GM19455 (cell line): ENCODE results near the gene TFEC.
"Not testable (repeated sequence)": the region's sequence is repeated elsewhere in the genome, so short reads cannot be mapped to it uniquely, and the experiment has no call there.

Experiments used
- ATAC-seq: cut with Tn5 transposase; IDR thresholded peaks from one replicate; pipeline ENCODE4 v1.9.1; 2021; ENCODE audit not compliant: unreplicated experiment

Gene TFEC, protein sequence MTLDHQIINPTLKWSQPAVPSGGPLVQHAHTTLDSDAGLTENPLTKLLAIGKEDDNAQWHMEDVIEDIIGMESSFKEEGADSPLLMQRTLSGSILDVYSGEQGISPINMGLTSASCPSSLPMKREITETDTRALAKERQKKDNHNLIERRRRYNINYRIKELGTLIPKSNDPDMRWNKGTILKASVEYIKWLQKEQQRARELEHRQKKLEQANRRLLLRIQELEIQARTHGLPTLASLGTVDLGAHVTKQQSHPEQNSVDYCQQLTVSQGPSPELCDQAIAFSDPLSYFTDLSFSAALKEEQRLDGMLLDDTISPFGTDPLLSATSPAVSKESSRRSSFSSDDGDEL

DNA sequence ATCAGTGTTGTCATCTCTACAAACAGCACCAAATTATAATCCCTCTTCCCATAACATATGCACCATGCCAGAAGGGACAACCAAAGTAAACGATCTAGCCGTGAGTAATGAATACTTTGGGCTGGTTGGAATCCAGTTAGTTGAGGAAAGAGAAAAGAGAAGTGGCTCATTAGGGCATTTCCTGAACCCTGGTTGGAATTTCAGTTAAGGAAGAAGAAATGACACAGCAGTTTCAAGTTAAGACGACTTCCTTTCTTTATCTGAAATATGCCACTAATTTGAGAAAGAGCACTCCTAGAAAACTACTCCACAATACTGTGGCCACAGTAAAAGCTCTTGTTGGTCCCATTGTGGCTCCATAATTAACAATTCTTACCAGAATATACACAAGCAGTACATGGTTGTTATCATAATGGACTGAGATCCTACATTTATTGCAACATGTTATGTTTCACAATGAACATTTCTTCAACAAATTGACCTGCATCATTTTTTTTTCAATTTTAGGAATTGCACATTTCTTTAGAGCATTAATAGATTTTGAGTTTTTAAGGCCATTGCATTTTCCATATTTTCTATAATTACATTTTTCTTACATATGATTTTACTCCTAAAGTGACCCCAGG is at the start of gene TFEC:
TSS of gene TFEC (minus strand) at position 113 of the 626 bp plus-strand sequence. CDS start 46,322 bp downstream, outside the sequence.
- no peak for ATAC-seq

DNA sequence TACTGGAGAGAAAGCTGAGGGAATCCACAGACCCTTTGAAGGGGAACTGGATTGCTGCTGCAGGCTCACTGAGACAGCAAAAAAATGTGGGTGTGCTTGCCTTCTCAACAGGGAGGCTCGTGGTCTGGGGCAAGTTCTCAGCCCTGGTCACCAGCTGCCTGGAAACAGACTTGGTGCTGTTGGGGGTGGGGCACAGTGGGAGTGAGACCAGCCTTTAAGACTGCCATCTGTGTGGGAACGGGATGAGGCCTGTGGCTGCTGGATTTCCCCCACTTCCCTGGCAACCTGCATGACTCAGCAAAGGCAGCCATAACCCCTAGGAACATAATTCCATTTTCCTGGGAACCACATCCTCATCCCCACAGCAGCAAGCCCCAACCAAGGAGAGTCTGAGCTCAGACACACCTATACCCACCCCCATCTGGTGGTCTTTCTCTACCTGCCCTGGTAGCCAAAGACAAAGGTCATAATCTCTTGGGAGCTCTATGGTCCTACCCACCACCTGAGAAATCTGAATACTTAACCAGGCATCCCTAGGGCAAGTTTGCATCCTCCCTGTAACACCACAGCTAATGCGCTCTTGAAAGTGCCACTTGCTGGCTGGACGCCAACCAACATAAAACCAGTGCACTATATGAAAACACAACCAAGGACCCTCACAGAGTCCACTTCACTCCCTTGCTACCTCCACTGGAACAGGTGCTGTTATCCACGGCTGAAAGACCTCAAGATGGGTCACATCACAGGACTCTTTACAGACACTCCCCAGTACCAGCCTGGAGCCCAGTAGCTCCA is 45.0 kb upstream of the TFEC start:
- ATAC-seq, result no peak

- ATAC-seq, result no peak
Observed at GRCh38 chr7:116071629-116072028, 41.1 kb upstream of the TFEC start.

GRCh38 chr7:116064179-116064578 is 33.6 kb upstream of the TFEC start:
- no peak for ATAC-seq

DNA sequence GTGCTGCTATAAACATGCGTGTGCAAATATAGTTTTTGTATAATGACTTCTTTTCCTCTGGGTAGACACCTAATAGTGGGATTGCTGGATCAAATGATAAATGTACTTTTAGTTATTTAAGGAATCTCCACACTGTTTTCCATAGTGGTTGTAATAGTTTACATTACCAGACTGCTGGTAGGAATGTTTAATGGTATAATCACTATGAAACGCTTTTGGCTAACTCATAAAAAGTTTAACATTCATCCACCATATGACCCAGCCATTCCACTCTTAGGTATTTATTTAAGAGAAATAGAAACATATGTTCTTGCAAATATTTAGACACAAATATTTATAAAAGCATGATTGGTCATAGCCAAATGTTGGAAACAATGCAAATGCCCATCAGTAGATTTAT is 32.1 kb upstream of the TFEC start:
- no peak for ATAC-seq

GRCh38 chr7:116052006-116052405 is 21.4 kb upstream of the TFEC start:
- ATAC-seq, result no peak

DNA sequence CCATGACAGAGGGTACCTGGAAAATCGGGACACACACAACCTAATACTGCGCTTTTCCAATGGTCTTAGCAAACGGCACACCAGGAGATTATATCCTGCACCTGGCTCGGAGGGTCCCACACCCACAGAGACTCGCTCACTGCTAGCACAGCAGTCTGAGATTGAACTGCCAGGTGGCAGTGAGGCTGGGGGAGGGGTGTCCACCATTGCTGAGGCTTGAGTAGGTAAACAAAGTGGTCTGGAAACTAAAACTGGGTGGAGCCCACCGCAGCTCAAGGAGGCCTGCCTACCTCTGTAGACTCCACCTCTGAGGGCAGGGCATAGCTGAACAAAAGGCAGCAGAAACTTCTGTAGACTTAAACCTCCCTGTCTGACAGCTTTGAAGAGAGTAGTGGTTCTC is 16.7 kb upstream of the TFEC start:
- not testable (repeated sequence) for ATAC-seq

GRCh38 chr7:116045532-116045931 is 15.0 kb upstream of the TFEC start:
- ATAC-seq, result no peak

DNA sequence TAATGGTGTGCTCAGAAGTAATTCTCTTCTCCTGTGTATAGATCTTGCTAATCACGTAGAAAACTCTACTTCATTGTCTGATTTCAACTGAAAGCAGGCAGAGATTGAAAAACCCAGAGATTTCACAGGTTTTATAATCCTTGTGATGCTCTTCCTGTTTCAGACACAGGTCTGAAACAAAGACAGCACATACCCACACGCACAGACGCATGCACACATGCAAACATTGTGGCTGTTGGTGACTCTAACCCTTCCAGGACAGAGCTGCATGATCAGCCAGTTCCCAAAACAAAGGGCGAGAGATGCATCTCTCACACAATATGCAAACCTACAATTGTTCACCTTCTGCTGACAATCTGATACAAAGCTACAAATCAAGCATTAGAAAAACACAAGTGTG is 11.1 kb upstream of the TFEC start:
- ATAC-seq, result peak; percentile 97

DNA sequence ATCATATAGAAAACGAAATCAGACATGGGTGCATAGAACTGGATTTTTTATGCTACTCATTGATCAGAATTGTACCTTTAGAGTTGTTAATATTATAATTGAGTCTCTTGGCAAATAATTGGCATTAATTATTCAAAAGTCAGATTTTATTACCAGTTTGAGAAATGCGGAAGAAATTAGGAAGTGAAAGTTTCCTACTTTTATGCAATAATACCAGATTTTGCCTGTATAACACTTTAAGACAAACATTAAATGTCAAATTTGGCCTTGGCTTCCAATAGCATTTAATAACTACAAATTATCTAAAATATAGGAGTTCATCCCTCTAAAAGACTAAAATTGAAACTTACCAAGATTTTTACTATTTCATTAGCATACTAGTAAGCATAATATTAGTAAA is 6.8 kb upstream of the TFEC start:
- no peak for ATAC-seq

DNA sequence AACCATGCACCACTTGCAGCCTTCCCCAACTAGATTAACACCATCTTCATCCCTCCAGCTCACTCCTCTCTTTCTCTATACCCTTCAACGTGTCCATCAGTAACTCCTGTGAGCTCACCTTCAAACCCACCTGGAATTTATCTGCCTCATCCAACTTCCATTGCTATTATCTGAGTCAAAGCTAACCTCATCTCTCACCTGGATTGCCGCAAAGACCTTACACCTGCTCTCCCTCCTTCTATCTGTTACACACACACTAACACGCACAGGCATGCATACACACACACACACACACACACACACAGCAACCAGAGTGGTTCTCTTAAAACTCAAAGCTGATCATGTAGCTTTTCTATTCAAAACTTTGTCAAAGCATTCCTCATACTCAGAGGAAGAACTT is 3.8 kb upstream of the TFEC start:
- ATAC-seq, result no peak

GRCh38 chr7:116032886-116033285 is 2.3 kb upstream of the TFEC start:
- ATAC-seq, result no peak

GRCh38 chr7:116028787-116029186 is 1.8 kb downstream of the TFEC start:
- peak; percentile 72 for ATAC-seq

DNA sequence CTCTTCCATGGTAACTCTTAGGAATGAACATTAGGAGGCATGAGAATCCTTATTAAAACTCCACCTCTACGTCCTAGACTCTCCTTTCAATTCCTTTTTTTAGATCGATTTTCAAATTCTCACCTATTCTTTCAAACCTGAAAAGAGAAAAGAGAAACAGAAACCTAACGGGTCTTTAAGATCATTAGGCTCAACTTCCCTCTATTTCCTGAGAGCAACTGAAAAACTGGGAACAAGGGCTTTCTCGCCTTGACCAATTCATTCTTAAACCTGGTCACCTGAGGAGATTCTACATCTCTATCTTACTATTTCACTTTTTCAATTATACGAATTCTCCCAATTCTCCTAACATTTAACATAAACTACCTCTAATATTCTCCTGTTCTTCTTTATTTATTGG is 2.8 kb downstream of the TFEC start:
- ATAC-seq, result no peak

GRCh38 chr7:116024826-116025809 is 5.4 kb downstream of the TFEC start:
- no peak for ATAC-seq

- no peak for ATAC-seq
Observed at GRCh38 chr7:116021237-116021636, 9.3 kb downstream of the TFEC start.

GRCh38 chr7:116018731-116019130 is 11.8 kb downstream of the TFEC start:
- no peak for ATAC-seq

GRCh38 chr7:116013675-116014074 is 16.9 kb downstream of the TFEC start:
- ATAC-seq, result no peak

GRCh38 chr7:116011584-116011983 is 19.0 kb downstream of the TFEC start:
- ATAC-seq, result no peak

DNA sequence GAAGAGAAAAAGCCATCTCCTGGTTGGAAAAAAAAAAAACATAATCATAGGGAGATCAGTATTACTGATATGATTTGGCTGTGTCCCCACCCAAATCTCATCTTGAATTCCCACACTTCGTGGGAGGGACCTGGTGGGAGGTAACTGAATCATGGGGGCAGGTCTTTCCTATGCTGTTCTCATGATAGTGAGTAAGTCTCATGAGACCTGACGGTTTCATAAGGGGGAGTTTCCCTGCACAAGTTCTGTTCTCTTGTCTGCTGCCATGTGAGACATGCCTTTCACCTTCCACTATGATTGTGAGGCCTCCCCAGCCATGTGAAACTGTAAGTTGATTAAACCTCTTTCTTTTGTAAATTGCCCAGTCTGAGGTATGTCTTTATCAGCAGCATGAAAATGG is 25.8 kb downstream of the TFEC start:
- not testable (repeated sequence) for ATAC-seq

- no peak for ATAC-seq
Observed at GRCh38 chr7:115997221-115997620, 33.3 kb downstream of the TFEC start.
